BJ (cell line): Measurements from ENCODE around the gene MARS1. TPM values are rescaled to one million over a fixed set of nuclear protein-coding genes. Genes with fewer than 3 reads are reported as not detected.

ENCODE experiments used
- CTCF ChIA-PET: fragments of 350-600 bp; formaldehyde crosslinking; extraction: SDS; loops from one replicate; lab custom pipeline; 2021; ENCODE audit warnings: antibody characterized with exemption, inconsistent platforms; lab: Yijun Ruan, JAX
- POLR2A ChIA-PET: fragments of 300-600 bp; sonication (Branson Sonifier 250); formaldehyde crosslinking; extraction: SDS; loops from one replicate; lab custom pipeline; 2021; ENCODE audit warnings: antibody characterized with exemption; lab: Charles Lee
- DNase-seq: peaks from one replicate; pipeline ENCODE4 v3.0.0-alpha.2; 2011; ENCODE audit warnings: low read depth
- H3K27me3 ChIP-seq: 2 replicates; pipeline ENCODE4 v1.6.0; 2011; ENCODE audit warnings: low read length; ENCODE audit not compliant: control insufficient read depth, insufficient read depth
- H3K36me3 ChIP-seq: 2 replicates; pipeline ENCODE4 v1.5.1; 2011; ENCODE audit warnings: low read length; ENCODE audit not compliant: control insufficient read depth, insufficient read depth
- H3K4me3 ChIP-seq: 2 replicates; pipeline ENCODE4 v1.5.1; 2011; ENCODE audit warnings: low read depth, mild to moderate bottlenecking, control low read depth, low read length
- CTCF ChIP-seq: IDR thresholded peaks from 2 replicates; pipeline ENCODE4 v1.5.1; 2011; ENCODE audit warnings: low read depth, mild to moderate bottlenecking, control low read depth, inconsistent platforms, low read length, moderate library complexity; ENCODE audit not compliant: insufficient read depth
- polyA plus RNA-seq: library from polyadenylated mRNA; depleted of rRNA; stranded (reverse); fragments of >200 nt; gene quantifications from 2 replicates; pipeline ENCODE4 v1.2.3, GENCODE V29; 2011

Gene MARS1
- polyA plus RNA-seq, 1 experiment = 378 TPM

- DNase-seq = no peak
- ChIA-PET CTCF (no interaction called here), POLR2A (no interaction called here)
- no peaks in the 10 kb centered on the region for H3K27me3 ChIP-seq
- H3K36me3 ChIP-seq = peaks cover 29% of the 10 kb centered on the region
- no peak overlapping the region for H3K4me3 ChIP-seq
- peak; percentile 12; the same call in 1 of the 2 replicates for TF ChIP-seq CTCF
These were observed 33.7 kb downstream of the MARS1 start for GRCh38 chr12:57521525-57522010.

GRCh38 chr12:57522011-57522886, 34.4 kb downstream of the MARS1 start, which contains the start of gene MBD6:
TSS of gene MBD6 (plus strand) at chr12:57522824. CDS start at chr12:57524304, 1,480 bp downstream.
- Histone ChIP-seq H3K36me3 (peaks cover 24% of the 10 kb centered on the region), H3K4me3 (peak within 1 kb of the TSS; percentile 77), H3K27me3 (no peaks in the 10 kb centered on the region)
- no peak for TF ChIP-seq CTCF
- CTCF ChIA-PET = interaction anchor here (1.6 kb wide), 1 partner anchor 60 kb away, joined by 3 read pairs; no protein-coding TSS in a partner anchor
- peak; percentile 70 for DNase-seq
- POLR2A ChIA-PET = no interaction called here

- no peaks in the 10 kb centered on the region for H3K27me3 ChIP-seq
- CTCF ChIA-PET = interaction anchor here (1.6 kb wide), 2 partner anchors 60 to 64 kb away, joined by 3 to 10 read pairs; partner anchors contain the start of gene GLI1
- TF ChIP-seq CTCF = no peak
- no peak for DNase-seq
- H3K4me3 ChIP-seq = peak overlapping the region; percentile 77
- POLR2A ChIA-PET = interaction anchor here (0.7 kb wide), 1 partner anchor 12 kb away, joined by 3 read pairs; no protein-coding TSS in a partner anchor
- peaks cover 26% of the 10 kb centered on the region for H3K36me3 ChIP-seq
These were observed 35.2 kb downstream of the MARS1 start for GRCh38 chr12:57522887-57523705.

GRCh38 chr12:57523706-57524614, 36.1 kb downstream of the MARS1 start:
- Histone ChIP-seq H3K4me3 (peak overlapping the region; percentile 77), H3K36me3 (peaks cover 28% of the 10 kb centered on the region), H3K27me3 (no peaks in the 10 kb centered on the region)
- no peak for DNase-seq
- ChIA-PET CTCF (interaction anchor here (1.3 to 1.6 kb wide), 3 partner anchors 23 to 65 kb away, joined by 3 to 10 read pairs (median 3); partner anchors contain the start of genes DCTN2 and GLI1), POLR2A (interaction anchor here (0.7 kb wide), 1 partner anchor 11 kb away, joined by 3 read pairs; no protein-coding TSS in a partner anchor)
- TF ChIP-seq CTCF = no peak
